NOMO-1 treated with dmso at 0.1 percent for 144 hours (cell line): ENCODE measurements around the gene TSTD2.
"Not testable (repeated sequence)": the region's sequence is repeated elsewhere in the genome, so short reads cannot be mapped to it uniquely, and the experiment has no call there.

Experiments
- DNase-seq: peaks from one replicate; lab custom pipeline; 2025; ENCODE audit not compliant: unreplicated experiment; lab: John Stamatoyannopoulos, UW

The TSTD2 gene

DNA sequence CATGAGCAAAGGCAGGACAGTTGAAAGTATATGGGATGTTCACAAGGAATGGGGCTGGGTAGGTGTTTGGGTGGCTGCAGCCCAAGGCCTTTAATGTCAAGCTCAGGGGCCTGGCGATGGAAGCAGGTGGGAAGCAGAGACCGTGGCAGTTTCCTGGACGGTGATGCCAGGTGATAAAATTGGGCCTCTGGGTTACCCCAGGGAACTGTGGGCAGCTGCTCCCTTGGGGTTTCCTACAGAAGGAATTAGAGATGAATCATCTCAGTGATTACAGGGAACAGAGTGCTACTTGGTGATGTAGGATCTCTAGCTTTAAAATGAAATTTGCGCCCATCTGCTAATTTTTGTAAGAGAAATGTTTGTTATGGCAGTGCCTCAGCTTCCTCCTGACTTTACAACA, 39.2 kb downstream of the TSTD2 start:
- no peak for DNase-seq

- DNase-seq = no peak
Observed at GRCh38 chr9:97592126-97592525, 41.0 kb downstream of the TSTD2 start.

DNA sequence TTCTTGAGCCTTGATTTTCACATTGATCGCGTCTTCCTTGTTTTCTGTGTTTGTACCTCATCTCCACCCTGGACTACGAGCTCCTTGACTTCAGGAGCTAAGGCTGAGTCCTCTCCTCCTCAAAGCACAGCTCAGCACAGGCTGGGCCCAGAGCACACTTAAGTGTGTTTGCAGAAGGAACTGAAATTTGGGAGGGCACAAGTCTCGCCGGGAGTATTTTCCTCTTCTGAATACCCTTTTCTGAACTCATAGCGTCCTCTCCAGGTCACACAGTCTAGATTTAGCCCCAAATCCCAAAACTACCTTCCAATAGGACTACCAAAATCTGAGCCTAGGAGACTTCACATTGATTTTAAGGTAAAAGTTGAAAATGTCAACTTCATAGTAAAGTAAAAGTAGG, 41.6 kb downstream of the TSTD2 start:
- no peak for DNase-seq

GRCh38 chr9:97586909-97587308, 46.3 kb downstream of the TSTD2 start:
- not testable (repeated sequence) for DNase-seq

DNA sequence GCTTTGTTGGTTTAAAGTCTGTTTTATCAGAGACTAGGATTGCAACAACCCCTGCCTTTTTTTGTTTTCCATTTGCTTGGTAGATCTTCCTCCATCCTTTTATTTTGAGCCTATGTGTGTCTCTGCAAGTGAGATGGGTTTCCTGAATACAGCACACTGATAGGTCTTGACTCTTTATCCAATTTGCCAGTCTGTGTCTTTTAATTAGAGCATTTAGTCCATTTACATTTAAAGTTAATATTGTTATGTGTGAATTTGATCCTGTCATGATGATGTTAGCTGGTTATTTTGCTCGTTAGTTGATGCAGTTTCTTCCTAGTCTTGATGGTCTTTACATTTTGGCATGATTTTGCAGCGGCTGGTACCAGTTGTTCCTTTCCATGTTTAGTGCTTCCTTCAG, 48.4 kb downstream of the TSTD2 start:
- DNase-seq = not testable (repeated sequence)

DNA sequence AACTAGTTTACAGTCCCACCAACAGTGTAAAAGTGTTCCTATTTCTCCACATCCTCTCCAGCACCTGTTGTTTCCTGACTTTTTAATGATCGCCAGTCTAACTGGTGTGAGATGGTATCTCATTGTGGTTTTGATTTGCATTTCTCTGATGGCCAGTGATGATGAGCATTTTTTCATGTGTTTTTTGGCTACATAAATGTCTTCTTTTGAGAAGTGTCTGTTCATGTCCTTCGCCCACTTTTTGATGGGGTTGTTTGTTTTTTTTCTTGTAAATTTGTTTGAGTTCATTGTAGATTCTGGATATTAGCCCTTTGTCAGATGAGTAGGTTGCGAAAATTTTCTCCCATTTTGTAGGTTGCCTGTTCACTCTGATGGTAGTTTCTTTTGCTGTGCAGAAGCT, 51.6 kb downstream of the TSTD2 start:
- DNase-seq = not testable (repeated sequence)

DNA sequence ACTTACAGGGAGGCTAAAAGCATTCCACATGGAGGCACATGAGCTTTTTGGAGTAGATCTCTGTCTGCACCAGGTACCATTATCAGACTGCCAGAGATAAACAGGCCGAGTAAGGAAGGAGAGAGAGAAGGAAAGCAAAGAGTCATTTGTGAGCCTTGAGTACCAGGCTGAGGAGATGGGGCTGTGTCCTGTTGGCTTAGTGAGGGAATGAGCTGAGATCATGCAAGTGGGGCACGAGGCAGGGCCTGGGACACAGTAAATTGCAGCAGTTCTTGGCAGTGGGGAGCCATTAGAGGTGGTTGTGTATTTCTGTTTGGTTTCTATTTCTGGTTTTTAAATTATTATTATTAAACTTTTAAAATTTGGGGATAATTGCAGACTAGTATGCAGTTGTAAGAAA, 53.3 kb downstream of the TSTD2 start:
- no peak for DNase-seq

DNA sequence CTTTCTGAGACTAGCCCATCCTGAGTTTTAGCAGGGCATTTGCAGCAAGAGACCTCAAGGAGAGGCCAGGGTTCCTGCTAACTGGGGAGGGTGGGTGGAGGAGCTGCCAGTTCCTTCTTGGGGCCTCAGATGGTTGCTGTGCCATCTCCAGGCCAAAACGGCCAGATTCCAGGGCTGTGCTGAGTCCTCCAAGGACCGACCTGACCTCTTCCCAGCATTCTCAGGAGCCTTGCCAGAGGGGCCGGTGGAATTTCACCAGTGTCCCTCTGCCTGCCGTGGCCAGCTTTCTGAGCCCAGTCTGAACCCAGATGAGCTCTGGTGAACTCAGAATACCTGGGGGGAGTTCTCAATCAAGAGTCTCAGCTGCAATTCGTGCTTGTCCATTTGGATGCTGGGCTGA, 54.3 kb downstream of the TSTD2 start:
- DNase-seq = no peak

- DNase-seq = no peak
Observed at GRCh38 chr9:97577051-97577450, 56.1 kb downstream of the TSTD2 start.

GRCh38 chr9:97575673-97576200, 57.4 kb downstream of the TSTD2 start:
- no peak for DNase-seq

- DNase-seq = not testable (repeated sequence)
Observed at GRCh38 chr9:97574921-97575672, 58.1 kb downstream of the TSTD2 start.

- not testable (repeated sequence) for DNase-seq
Observed at GRCh38 chr9:97574101-97574571, 59.0 kb downstream of the TSTD2 start.

- no peak for DNase-seq
Observed at GRCh38 chr9:97573482-97574073, 59.6 kb downstream of the TSTD2 start.

GRCh38 chr9:97572892-97573365, 60.2 kb downstream of the TSTD2 start:
- DNase-seq = no peak

- DNase-seq = no peak
Observed at GRCh38 chr9:97572196-97572891, 60.8 kb downstream of the TSTD2 start.

DNA sequence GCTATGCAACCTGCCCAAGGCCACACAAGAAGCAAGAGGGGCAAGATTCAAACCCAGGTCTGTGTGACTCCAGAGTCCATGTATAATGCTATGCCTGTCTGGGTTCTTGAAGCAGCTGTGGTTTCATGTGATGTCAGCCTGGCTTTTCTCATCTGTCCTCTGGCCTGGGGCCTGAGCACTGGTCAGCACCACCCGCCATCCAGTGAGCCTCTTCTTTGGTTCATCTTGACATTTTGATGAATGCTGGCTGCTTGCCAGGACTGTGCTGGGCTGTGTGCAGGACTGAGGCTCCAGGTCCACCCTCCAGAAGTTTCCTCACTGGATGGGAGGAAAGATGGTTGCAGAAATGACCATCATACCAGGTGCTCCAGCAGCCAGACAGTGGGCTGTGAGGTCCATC, 61.5 kb downstream of the TSTD2 start:
- DNase-seq = no peak

DNA sequence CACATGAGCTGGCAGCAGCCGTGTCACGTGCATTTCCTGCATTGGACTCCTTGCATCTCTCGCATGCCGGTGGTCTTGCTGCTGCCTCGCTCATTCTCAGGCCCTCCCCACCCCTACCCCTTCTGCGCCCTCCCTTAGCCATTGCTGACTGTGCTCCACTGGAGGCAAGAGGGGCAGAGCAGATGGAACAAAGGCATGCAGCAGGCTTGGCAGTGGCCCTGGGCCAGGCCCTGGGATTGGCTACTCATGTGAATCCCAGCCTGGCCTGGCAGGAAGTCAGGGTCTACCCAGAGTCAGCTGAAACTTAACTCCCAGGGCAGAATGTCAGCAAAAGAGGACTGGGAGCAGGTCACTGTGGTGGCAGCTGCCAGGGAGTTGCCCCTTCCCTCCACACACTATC, 62.3 kb downstream of the TSTD2 start:
- no peak for DNase-seq

- DNase-seq = no peak
Observed at GRCh38 chr9:97568461-97569275, 64.5 kb downstream of the TSTD2 start.

- DNase-seq = no peak
Observed at GRCh38 chr9:97567894-97568202, 65.3 kb downstream of the TSTD2 start.

- DNase-seq = no peak
Observed at GRCh38 chr9:97567182-97567893, 65.8 kb downstream of the TSTD2 start.
